Thoracic aorta (tissue), 2 donors: ENCODE data around the gene IL3RA. TPM values are rescaled to one million over a fixed set of nuclear protein-coding genes. Genes with fewer than 3 reads are reported as not detected.

Experiments
- ATAC-seq: fragments of 150-250 bp; one replicate; pipeline ENCODE4 v1.8.0; 2017; ENCODE audit warnings: low read depth; ENCODE audit not compliant: insufficient number of reproducible peaks, low FRiP score
- DNase-seq: peaks from one replicate; pipeline ENCODE4 v3.0.0-alpha.2; 2020; ENCODE audit warnings: low spot score
- H3K27ac ChIP-seq, 2 donors: fragments of 200-600 bp; sonication (generic); 1 replicate in 1 of 2; 2 replicates in 1 of 2; pipeline ENCODE4 v1.5.1; 2016; ENCODE audit warnings: mild to moderate bottlenecking in 2 of 2, moderate library complexity in 2 of 2
- H3K27me3 ChIP-seq: fragments of 200-600 bp; sonication (generic); replicated peaks from 2 replicates; pipeline ENCODE4 v1.6.0; 2016; ENCODE audit warnings: mild to moderate bottlenecking; ENCODE audit not compliant: insufficient read depth
- H3K36me3 ChIP-seq: fragments of 200-600 bp; sonication (generic); one replicate; pipeline ENCODE4 v1.5.1; 2016
- H3K4me1 ChIP-seq, 2 donors: fragments of 200-600 bp; sonication (generic); 1 replicate in 1 of 2; 2 replicates in 1 of 2; pipeline versions ENCODE4 v1.5.1 to v1.6.0; 2016; ENCODE audit warnings: low read depth in 2 of 2, mild to moderate bottlenecking in 1 of 2; ENCODE audit not compliant: control insufficient read depth in 1 of 2
- H3K4me3 ChIP-seq: fragments of 200-600 bp; sonication (generic); 2 replicates; pipeline ENCODE4 v1.5.1; 2016; ENCODE audit warnings: mild to moderate bottlenecking
- H3K9me3 ChIP-seq: fragments of 200-600 bp; sonication (generic); 2 replicates; pipeline ENCODE4 v1.5.1; 2016
- total RNA-seq, 2 donors: library from RNA; depleted of rRNA; stranded (reverse); fragments of >200 nt; gene quantifications; one replicate each; pipeline versions ENCODE4 v1.1.0 to v1.2.3, GENCODE V29; 2016
- TF ChIP-seq, protein P1 (sequence below): fragments of 200-600 bp; sonication (generic); IDR thresholded peaks from one replicate; pipeline ENCODE4 v1.5.1; 2019; ENCODE audit warnings: antibody characterized with exemption

IL3RA gene
- total RNA-seq, 2 donors from 2014 or later = 7.3 to 13.5 TPM

DNA sequence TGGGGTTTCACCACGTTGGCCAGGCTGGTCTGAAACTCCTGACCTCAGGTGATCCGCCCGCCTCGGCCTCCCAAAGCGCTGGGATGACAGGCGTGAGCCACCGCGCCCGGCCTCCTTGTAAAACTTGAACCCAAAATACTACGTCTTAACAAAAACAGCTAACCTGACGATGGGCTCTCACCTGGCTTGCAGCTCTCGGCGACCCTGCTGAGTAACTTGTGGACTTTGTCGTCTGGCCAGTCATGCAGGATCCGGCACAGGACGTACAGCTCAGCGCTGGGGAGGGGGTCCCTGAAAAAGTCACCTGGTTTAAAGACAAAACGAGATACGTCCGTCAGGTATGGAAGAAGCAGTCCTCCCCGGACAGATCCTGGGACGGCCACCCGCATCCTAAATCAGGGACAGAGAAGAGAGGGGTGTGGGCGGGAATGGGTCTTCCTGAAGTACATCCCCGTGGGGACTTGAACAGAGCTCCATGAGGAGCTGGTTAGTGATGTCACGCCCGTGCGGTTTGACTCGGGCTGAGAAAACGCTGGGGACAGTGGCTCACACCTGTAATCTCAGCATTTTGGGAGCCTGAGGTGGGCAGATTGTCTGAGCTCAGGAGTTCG lies 76.1 kb downstream of the IL3RA start:
- DNase-seq (no peak), ATAC-seq (no peak)
- TF ChIP-seq, protein P1, sequence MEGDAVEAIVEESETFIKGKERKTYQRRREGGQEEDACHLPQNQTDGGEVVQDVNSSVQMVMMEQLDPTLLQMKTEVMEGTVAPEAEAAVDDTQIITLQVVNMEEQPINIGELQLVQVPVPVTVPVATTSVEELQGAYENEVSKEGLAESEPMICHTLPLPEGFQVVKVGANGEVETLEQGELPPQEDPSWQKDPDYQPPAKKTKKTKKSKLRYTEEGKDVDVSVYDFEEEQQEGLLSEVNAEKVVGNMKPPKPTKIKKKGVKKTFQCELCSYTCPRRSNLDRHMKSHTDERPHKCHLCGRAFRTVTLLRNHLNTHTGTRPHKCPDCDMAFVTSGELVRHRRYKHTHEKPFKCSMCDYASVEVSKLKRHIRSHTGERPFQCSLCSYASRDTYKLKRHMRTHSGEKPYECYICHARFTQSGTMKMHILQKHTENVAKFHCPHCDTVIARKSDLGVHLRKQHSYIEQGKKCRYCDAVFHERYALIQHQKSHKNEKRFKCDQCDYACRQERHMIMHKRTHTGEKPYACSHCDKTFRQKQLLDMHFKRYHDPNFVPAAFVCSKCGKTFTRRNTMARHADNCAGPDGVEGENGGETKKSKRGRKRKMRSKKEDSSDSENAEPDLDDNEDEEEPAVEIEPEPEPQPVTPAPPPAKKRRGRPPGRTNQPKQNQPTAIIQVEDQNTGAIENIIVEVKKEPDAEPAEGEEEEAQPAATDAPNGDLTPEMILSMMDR = no peak
- no peaks in the 10 kb centered on the region for H3K27me3 ChIP-seq
- H3K9me3 ChIP-seq = no peaks in the 10 kb centered on the region
- no peak overlapping the region for H3K27ac ChIP-seq
- H3K4me1 ChIP-seq = no peaks in the 10 kb centered on the region
- peaks cover 31% of the 10 kb centered on the region for H3K36me3 ChIP-seq
- no peak overlapping the region for H3K4me3 ChIP-seq

DNA sequence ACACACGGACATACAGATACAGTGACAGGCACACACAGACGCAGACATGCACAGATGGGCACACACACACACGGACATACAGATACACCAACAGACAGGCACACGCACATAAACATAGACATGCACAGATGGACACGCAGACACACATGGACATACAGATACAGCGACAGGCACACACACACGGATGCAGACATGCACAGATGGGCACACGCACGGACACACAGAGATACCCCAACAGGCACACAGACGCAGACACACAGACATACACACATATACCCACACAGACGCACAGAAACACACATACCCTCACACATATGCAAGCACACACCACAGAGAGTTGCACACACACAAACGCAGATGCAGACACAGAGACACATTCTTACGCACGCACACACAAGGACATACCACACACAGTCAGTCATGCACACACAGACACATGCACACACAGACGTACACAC lies 79.8 kb downstream of the IL3RA start:
- Histone ChIP-seq H3K4me1 (no peaks in the 10 kb centered on the region), H3K27me3 (no peaks in the 10 kb centered on the region), H3K36me3 (peaks cover 47% of the 10 kb centered on the region), H3K4me3 (no peak overlapping the region), H3K27ac (no peak overlapping the region), H3K9me3 (no peaks in the 10 kb centered on the region)
- ATAC-seq = no peak
- TF ChIP-seq, protein P1 = no peak
- no peak for DNase-seq

DNA sequence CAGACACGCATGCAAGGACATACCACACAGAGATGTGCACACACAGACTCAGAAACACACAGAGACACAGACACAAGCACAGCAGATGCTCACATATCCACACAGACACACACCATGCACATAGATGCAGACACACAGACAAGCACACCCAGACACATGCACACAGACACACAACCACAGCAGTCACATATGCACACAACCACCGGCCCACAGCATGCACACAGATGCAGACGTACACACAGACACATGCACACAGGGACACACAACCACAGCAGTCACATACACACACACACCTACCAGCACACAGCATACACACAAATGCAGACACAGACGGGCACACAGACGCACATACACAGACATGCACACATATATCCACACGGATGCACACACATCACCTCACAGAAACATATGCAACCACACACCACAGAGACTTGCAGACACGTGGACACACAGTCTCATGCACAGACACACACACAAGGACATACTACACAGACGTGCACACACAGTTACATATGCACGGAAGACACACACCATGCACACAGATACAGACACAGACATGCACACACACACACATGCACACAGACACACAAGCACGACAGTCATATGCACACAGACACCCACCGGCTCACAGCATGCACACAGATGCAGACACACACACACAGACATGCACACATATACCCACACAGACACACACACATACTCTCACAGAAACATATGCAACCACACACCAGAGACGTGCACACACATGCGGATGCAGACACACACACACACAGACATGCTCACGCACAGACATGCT lies 80.6 kb downstream of the IL3RA start:
- DNase-seq (no peak), ATAC-seq (no peak)
- no peaks in the 10 kb centered on the region for H3K4me1 ChIP-seq
- no peak overlapping the region for H3K27ac ChIP-seq
- no peaks in the 10 kb centered on the region for H3K27me3 ChIP-seq
- H3K4me3 ChIP-seq = no peak overlapping the region
- H3K36me3 ChIP-seq = peaks cover 48% of the 10 kb centered on the region
- TF ChIP-seq, protein P1 = no peak
- H3K9me3 ChIP-seq = no peaks in the 10 kb centered on the region

DNA sequence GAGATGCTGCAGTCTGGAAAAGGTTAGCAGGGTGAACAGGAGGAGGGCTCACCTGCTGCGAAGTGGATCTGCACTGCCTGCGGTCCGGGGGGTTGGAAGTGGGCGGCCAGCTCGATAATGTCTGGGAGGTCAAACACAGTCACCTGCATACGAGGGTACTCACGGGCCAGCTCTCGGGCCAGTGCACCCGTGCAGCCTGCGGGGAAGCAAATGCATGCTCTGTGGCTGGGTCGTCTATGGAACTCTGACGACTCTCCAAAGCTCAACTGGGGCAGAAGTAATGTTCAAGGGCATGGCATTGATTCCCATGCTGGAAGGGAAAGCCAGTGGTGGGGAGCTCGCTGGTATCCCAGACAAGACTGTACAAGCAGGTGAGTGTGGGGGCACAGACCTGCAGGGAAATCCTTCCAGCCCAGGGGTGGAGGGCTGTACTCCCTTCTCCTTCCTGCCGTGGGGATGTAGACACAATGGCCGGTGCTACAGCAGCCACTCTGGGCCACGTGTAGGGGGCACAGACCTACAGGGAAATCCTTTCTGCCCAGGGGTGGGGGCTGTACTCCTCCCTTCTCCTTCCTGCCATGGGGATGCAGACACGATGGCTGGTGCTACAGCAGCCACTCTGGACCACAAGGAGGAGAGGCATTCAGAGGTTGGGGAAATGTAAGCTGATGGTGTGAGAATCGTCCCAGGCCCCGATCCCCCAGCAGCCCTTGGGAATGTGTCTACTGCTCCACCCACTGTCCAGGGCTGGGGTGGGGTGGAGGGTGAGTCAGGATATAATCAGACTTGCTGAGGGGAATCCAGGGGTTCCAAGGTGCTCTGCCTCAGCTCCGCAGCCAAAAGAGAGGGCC lies 81.6 kb downstream of the IL3RA start:
- TF ChIP-seq, protein P1 = no peak
- DNase-seq = no peak
- H3K27me3 ChIP-seq = no peaks in the 10 kb centered on the region
- peaks cover 57% of the 10 kb centered on the region for H3K36me3 ChIP-seq
- no peaks in the 10 kb centered on the region for H3K4me1 ChIP-seq
- H3K4me3 ChIP-seq = no peak overlapping the region
- no peak for ATAC-seq
- peaks cover 9% of the 10 kb centered on the region for H3K9me3 ChIP-seq
- no peak overlapping the region for H3K27ac ChIP-seq
